Measurements from ENCODE around the gene ZNF182.
"Not testable (repeated sequence)": the region's sequence is repeated elsewhere in the genome, so short reads cannot be mapped to it uniquely, and the experiment has no call there.

Gene ZNF182

GRCh38 chrX:48002319-48002718, 1.5 kb downstream of the ZNF182 start:
- no peak for DNase-seq (ENCODE audit: low read depth in 2 of 2)

- no peak for DNase-seq (ENCODE audit: low read depth in 2 of 2)
Measured at GRCh38 chrX:48001260-48001659, 2.5 kb downstream of the ZNF182 start.

DNA sequence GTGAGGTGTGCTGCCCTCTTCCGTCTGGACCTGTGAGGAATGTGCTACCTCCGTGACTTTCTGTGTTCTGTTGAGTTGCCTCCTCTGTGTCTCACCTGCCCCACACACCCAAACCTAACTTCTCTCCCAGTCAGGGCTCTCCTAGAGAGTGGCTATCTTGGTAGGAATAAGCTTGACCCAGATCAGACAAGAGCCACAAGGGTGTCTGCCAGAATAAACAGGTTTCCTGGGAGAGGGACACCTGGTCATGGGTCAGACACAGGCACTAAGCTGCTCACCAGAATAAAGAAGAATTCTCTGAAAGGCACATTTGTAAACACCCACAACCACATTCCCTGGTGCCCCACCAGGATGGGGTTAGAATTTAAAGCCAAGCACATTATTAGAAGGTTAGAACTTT, 11.1 kb downstream of the ZNF182 start:
- DNase-seq (ENCODE audit: low read depth in 2 of 2) = no peak

GRCh38 chrX:47992095-47992380, 11.8 kb downstream of the ZNF182 start:
- DNase-seq (ENCODE audit: low read depth in 2 of 2) = no peak

- no peak for DNase-seq (ENCODE audit: low read depth in 2 of 2)
Measured at GRCh38 chrX:47991263-47992094, 12.3 kb downstream of the ZNF182 start.

DNA sequence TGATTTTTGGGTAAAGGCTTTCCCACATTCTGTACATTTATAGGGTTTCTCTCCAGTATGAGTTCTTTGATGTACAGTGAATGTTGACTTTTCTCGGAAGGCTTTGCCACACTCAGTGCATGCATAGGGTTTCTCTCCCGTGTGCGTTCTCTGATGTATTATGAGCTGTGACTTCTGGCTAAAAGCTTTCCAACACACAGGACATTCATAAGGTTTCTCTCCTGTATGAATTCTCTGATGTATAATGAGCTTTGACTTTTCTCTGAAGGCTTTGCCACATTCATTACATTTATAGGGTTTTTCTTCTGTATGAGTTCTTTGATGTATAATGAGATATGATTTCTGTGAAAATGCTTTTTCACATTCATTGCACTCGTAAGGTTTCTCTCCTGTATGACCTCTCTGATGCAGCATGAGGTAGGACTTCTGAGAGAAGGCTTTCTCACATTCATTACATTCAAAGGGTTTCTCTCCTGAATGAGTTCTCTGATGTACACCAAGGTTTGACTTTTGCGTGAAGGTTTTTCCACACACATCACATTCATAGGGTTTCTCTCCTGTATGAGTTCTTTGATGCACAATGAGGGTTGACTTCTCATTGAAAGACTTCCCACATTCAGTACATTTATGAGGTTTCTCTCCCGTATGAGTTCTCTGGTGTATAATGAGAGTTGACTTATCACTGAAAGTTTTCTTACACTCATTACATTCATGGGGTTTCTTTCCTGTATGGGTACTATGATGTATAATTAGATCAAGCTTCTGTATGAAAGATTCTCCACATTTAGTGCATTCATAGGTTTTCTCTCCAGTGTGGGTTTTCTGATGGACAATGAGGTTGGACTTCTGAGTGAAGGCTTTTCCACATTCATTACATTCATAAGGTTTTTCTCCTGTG, 27.3 kb downstream of the ZNF182 start:
- DNase-seq (ENCODE audit: low read depth in 2 of 2) = no peak

- DNase-seq (ENCODE audit: low read depth in 2 of 2) = no peak
Measured at GRCh38 chrX:47973235-47973634, 30.6 kb downstream of the ZNF182 start.

DNA sequence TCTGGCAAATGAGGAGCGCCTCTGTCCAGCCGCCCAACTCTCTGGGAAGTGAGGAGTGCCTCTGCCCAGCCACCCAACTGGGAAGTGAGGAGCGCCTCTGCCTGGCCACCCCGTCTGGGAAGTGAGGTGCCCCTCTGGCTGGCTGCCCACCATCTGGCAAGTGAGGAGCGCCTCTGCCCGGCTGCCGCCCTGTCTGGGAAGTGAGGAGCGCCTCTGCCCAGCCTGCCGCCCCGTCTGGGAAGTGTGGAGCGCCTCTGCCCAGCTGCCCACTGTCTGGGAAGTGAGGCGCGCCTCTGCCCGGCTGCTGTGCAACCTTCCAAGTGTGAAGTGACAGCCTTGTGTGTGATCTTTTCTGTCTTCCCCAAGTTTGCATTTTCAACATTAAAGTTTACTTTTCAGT, 38.3 kb downstream of the ZNF182 start:
- not testable (repeated sequence) for DNase-seq (ENCODE audit: low read depth in 2 of 2)

DNA sequence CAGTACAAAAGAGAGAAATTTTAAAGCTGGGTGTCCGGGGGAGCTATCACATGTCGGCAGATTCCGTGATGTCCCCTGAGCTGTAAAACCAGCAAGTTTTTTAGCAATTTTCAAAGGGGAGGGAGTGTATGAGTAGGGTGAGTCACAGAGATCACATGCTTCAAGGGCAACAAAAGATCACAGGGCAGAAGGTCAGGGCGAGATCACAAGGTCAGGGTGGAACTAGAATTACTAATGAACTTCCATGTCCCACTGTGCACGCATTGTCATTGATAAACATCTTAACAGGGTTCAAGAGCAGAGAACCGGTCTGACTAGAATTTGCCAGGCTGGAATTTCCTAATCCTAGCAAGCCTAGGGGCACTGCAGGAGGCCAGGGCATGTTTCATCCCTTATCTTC, 42.0 kb downstream of the ZNF182 start:
- not testable (repeated sequence) for DNase-seq (ENCODE audit: low read depth in 2 of 2)

GRCh38 chrX:47960406-47960805, 43.4 kb downstream of the ZNF182 start:
- no peak for DNase-seq (ENCODE audit: low read depth in 2 of 2)

GRCh38 chrX:47958761-47959342, 44.9 kb downstream of the ZNF182 start:
- DNase-seq (ENCODE audit: low read depth in 2 of 2) = no peak

DNA sequence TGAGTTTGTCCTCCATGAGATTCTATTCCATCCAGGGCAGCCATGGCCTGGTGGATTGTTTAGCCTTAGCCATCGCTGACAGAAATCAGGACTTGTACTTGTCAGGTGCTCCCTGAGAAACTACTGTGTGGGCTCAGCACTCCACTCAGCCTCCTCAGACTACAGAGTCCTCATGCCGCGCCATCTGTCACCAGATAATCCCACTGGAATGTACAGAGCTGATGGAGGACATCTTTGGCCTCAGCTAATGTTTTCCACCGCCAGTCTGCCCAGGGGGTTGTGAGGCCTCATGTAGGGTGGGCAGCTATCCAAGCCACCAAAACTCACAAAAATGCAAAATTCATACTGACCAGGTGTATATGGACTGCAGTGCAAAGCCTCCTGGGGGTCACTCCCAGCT, 45.6 kb downstream of the ZNF182 start:
- not testable (repeated sequence) for DNase-seq (ENCODE audit: low read depth in 2 of 2)

- no peak for DNase-seq (ENCODE audit: low read depth in 2 of 2)
Measured at GRCh38 chrX:47956016-47956415, 47.8 kb downstream of the ZNF182 start.

GRCh38 chrX:47955295-47955694, 48.5 kb downstream of the ZNF182 start:
- DNase-seq (ENCODE audit: low read depth in 2 of 2) = not testable (repeated sequence)

DNA sequence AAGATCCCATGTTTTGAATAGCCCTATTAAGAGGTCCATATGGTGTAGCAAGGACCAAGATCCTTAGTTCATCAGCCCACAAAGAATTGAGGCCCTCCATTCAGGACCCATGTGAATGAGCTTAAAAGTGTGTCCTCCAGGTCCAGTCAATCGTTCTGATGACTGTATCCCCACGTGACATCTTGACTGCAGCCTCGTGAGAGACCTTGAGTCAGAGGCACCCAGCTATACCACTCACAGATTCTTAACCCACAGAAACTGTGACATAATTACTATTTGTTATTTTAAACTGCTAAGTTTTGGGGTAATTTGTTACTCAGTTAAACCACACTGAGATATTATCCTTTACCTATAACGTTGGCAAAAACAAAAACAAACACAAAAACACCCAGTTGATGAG, 62.4 kb downstream of the ZNF182 start:
- no peak for DNase-seq (ENCODE audit: low read depth in 2 of 2)

DNA sequence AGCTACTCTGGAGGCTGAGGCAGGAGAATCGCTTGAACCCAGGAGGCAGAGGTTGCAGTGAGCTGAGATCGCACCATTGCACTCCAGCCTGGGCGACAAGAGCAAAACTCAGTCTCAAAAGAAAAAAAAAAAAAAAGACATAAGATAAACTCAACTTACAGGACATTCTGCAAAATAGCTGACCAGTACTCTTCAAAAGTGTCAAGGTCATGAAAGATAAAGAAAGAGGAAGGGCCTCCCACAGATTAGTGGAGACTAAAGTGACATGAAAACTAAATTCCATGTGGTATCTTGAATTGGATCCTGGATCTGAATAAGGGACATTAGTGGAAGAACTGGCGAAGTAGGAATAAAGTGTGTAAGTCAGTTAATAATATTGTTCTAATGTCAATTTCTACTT, 63.3 kb downstream of the ZNF182 start:
- DNase-seq (ENCODE audit: low read depth in 2 of 2) = no peak

- DNase-seq (ENCODE audit: low read depth in 2 of 2) = no peak
Measured at GRCh38 chrX:47936940-47937317, 66.9 kb downstream of the ZNF182 start.

GRCh38 chrX:47936224-47936939, 67.4 kb downstream of the ZNF182 start:
- DNase-seq (ENCODE audit: low read depth in 2 of 2) = no peak

GRCh38 chrX:47933946-47934345, 69.8 kb downstream of the ZNF182 start:
- DNase-seq (ENCODE audit: low read depth in 2 of 2) = no peak

DNA sequence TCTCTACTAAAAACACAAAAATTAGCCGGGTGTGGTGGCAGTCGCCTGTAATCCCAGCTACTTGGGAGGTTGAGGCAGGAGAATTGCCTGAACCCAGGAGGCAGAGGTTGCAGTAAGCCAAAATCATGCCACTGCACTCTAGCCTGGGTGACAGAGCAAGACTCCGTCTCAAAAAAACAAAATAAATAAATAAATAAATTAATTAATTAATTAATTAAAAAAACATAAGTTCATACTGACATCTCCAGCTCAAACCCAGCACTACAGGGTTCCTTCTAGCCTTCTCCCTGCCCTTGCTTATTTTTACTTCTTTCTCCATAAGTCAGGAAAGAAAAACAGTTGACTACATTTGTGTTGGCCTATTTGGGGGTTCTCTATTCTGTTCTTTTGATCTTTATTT, 71.8 kb downstream of the ZNF182 start:
- DNase-seq (ENCODE audit: low read depth in 2 of 2) = not testable (repeated sequence)

DNA sequence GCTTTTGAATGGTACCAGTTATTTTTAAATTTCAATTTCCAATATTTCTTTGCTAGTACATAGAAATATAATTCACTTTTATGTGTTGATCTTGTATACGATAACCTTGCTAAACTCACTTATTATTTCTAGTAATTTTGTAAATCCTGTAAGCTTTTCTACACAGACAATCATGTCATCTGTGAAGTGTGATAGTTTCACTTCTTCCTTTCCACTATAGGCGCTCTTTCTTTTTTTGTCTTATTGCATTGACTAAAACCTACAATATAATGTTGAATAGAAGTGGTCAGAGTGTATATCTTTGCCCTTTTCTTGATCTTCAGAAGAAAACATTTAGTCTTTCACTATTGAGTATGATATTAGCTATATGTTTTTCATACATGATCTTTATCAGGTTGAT, 76.6 kb downstream of the ZNF182 start:
- DNase-seq (ENCODE audit: low read depth in 2 of 2) = no peak
